B cell (primary cell): ENCODE results near the gene IRAK4. TPM values are rescaled to one million over a fixed set of nuclear protein-coding genes. Genes with fewer than 3 reads are reported as not detected.

Source experiments
- ATAC-seq: fragments of 200-7000 bp; cut with Tn5 transposase; one replicate; pipeline ENCODE4 v1.10.0; 2021; ENCODE audit warnings: low read depth, mild to moderate bottlenecking, moderate number of reproducible peaks, moderate library complexity
- CTCF ChIA-PET: fragments of 350-600 bp; sonication (Branson Sonifier 250); formaldehyde crosslinking; loops from one replicate; lab custom pipeline; 2021; ENCODE audit warnings: antibody characterized with exemption, inconsistent platforms; lab: Charles Lee
- POLR2A ChIA-PET: fragments of 350-600 bp; sonication (Branson Sonifier 250); formaldehyde crosslinking; loops from one replicate; lab custom pipeline; 2021; ENCODE audit warnings: antibody characterized with exemption; lab: Charles Lee
- DNase-seq: peaks from one replicate; pipeline ENCODE4 v3.0.0; 2013
- H2AFZ ChIP-seq: 2 replicates; pipeline ENCODE4 v1.6.1; 2012; ENCODE audit warnings: mild to moderate bottlenecking, low read depth, low read length; ENCODE audit not compliant: insufficient read depth, poor library complexity, severe bottlenecking
- H3K27ac ChIP-seq, 2 donors: 1 replicate in 1 of 2; 2 replicates in 1 of 2; pipeline ENCODE4 v1.5.1; 2012 to 2013; ENCODE audit warnings: low read length in 2 of 2, mild to moderate bottlenecking in 2 of 2, moderate library complexity in 1 of 2
- H3K27me3 ChIP-seq, 4 experiments: fragments of 200-600 bp in 1 of 4; sonication (generic) in 1 of 4; replicated peaks in 1 of 4; 1 replicate in 2 of 4; 2 replicates in 2 of 4; pipeline versions ENCODE4 v1.6.1 to v1.7.0; 2013 to 2016; ENCODE audit warnings: low read length in 3 of 4, mild to moderate bottlenecking in 2 of 4, mixed read lengths in 1 of 4, moderate library complexity in 1 of 4; ENCODE audit not compliant: insufficient read depth in 4 of 4, control insufficient read depth in 3 of 4; ENCODE audit errors: control extremely low read depth in 1 of 4
- H3K36me3 ChIP-seq, 2 experiments: replicated peaks in 1 of 2; 1 replicate in 1 of 2; 2 replicates in 1 of 2; pipeline versions ENCODE4 v1.6.1 to v1.7.1; 2013; ENCODE audit warnings: low read length in 1 of 2; ENCODE audit not compliant: insufficient read depth in 2 of 2, control insufficient read depth in 1 of 2; ENCODE audit errors: control extremely low read depth in 1 of 2, extremely low read depth in 1 of 2
- H3K4me1 ChIP-seq, 2 donors: fragments of 200-600 bp in 1 of 2; sonication (generic) in 1 of 2; 1 replicate in 1 of 2; 2 replicates in 1 of 2; pipeline versions ENCODE4 v1.5.1 to v1.6.1; 2013 to 2017; ENCODE audit warnings: low read length in 2 of 2; ENCODE audit not compliant: control insufficient read depth in 2 of 2, insufficient read depth in 2 of 2
- H3K4me2 ChIP-seq: replicated peaks from 2 replicates; pipeline ENCODE3; 2012; ENCODE audit warnings: mild to moderate bottlenecking, low read depth, low read length; ENCODE audit not compliant: poor library complexity, severe bottlenecking
- H3K4me3 ChIP-seq, 5 experiments: fragments of 200-600 bp in 1 of 5; sonication (generic) in 1 of 5; 1 replicate in 3 of 5; 2 replicates in 2 of 5; pipeline versions ENCODE4 v1.5.1 to v1.7.0; 2011 to 2016; ENCODE audit warnings: low read length in 4 of 5, mild to moderate bottlenecking in 4 of 5, low read depth in 2 of 5, control low read depth in 1 of 5, moderate library complexity in 1 of 5; ENCODE audit not compliant: insufficient read depth in 1 of 5; ENCODE audit errors: control extremely low read depth in 1 of 5, extremely low read depth in 1 of 5
- H3K79me2 ChIP-seq: fragments of 200-600 bp; sonication (generic); one replicate; pipeline ENCODE4 v1.6.0; 2016; ENCODE audit warnings: low read length; ENCODE audit not compliant: control insufficient read depth, insufficient read depth
- H3K9ac ChIP-seq: fragments of 200-600 bp; sonication (generic); 2 replicates; pipeline ENCODE4 v1.6.1; 2017; ENCODE audit warnings: mild to moderate bottlenecking, low read length, moderate library complexity
- H3K9me3 ChIP-seq, 3 donors: one replicate each; pipeline versions ENCODE4 v1.6.1 to v1.7.1; 2013; ENCODE audit warnings: low read length in 2 of 3; ENCODE audit not compliant: control insufficient read depth in 2 of 3, insufficient read depth in 1 of 3; ENCODE audit errors: control extremely low read depth in 1 of 3
- H4K20me1 ChIP-seq: 2 replicates; pipeline ENCODE4 v1.6.0; 2012; ENCODE audit warnings: mild to moderate bottlenecking, low read length; ENCODE audit not compliant: insufficient read depth, control insufficient read depth, poor library complexity, severe bottlenecking
- H3K27ac Mint-ChIP-seq: one replicate; pipeline ENCODE4 v1.8.0; 2021; ENCODE audit warnings: mixed read lengths
- H3K27me3 Mint-ChIP-seq: one replicate; pipeline ENCODE4 v1.8.0; 2021; ENCODE audit warnings: mixed read lengths
- H3K4me1 Mint-ChIP-seq: one replicate; pipeline ENCODE4 v1.8.0; 2021; ENCODE audit warnings: mixed read lengths
- H3K4me3 Mint-ChIP-seq: one replicate; pipeline ENCODE4 v1.8.0; 2021; ENCODE audit warnings: mixed read lengths
- H3K9me3 Mint-ChIP-seq: one replicate; pipeline ENCODE4 v1.8.0; 2022; ENCODE audit warnings: mixed read lengths; ENCODE audit not compliant: insufficient read depth
- CTCF ChIP-seq: fragments of 200-600 bp; IDR thresholded peaks from one replicate; pipeline ENCODE4 v1.8.0; 2022; ENCODE audit warnings: antibody characterized with exemption, mild to moderate bottlenecking
- EZH2 ChIP-seq: IDR thresholded peaks from 2 replicates; pipeline ENCODE4 v1.6.1; 2012; ENCODE audit warnings: borderline replicate concordance, low read depth, mild to moderate bottlenecking, moderate library complexity, low read length; ENCODE audit not compliant: insufficient read depth, poor library complexity, severe bottlenecking
- WGBS: methylation state at CpG from one replicate; pipeline ENCODE4 v1.1.5; 2013; ENCODE audit warnings: missing lambda C conversion rate; ENCODE audit not compliant: insufficient coverage; 5-methylcytosine and 5-hydroxymethylcytosine counted together
- intact Hi-C: fragments of 100-400 bp; cut with micrococcal nuclease; formaldehyde crosslinking; loops from one replicate; pipeline ENCODE4 v1.10.0; 2022
- polyA plus RNA-seq: library from polyadenylated mRNA; depleted of rRNA; stranded (reverse); fragments of >200 nt; gene quantifications from 2 replicates; pipeline ENCODE4 v1.2.3, GENCODE V29; 2012
- total RNA-seq, 2 donors: library from RNA; stranded (reverse); fragments of 120-200 nt in 1 of 2; gene quantifications; 1 replicate in 1 of 2; 2 replicates in 1 of 2; pipeline versions ENCODE4 v1.2.3 to v1.2.4, GENCODE V29; 2013 to 2022

The IRAK4 gene
- total and polyA plus RNA-seq, 2 donors (not counting 1 experiment from before 2014, with no cell fraction given): 36.4 to 47.0 TPM

DNA sequence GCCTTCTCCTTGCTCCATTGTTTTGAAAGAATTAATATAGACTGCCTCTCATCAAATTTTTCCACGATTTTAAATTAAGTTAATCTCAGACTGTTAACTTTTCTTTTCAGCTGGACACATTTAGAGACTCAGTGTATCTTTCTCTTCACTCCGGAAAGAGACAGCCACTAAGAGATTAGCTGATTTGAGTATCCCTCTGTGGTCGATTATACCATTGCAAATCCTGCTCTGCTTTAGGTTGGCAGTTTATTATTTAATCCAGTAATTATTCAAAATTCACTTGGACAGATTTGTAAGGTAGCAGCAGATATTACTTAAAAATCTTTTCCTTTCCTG is 48.0 kb downstream of the IRAK4 start:
- no CpG with 5 or more reads among the region's 3 CpGs for WGBS
- peak overlapping the region; percentile 87 to 96 for H3K27ac ChIP-seq
- Mint-ChIP-seq H3K4me1 (peaks cover 24% of the 10 kb centered on the region), H3K9me3 (no peaks in the 10 kb centered on the region), H3K4me3 (peak overlapping the region; percentile 99), H3K27ac (peak overlapping the region; percentile 100), H3K27me3 (no peaks in the 10 kb centered on the region)
- intact Hi-C loops: loop anchor here (1.0 to 5.0 kb wide), 4 partner anchors 30 to 1480 kb away; partner anchors contain the start of genes IRAK4, PPHLN1, PUS7L and TMEM117
- TF ChIP-seq EZH2: no peak
- no peak for TF ChIP-seq CTCF
- H3K36me3 ChIP-seq: peaks cover 4 to 13% of the 10 kb centered on the region in 2 experiments
- peaks cover 39% of the 10 kb centered on the region for H3K79me2 ChIP-seq
- peak overlapping the region; percentile 97 for H3K9ac ChIP-seq
- H3K4me3 ChIP-seq: peak overlapping the region; percentile 78 to 94 (median 85)
- peak overlapping the region; percentile 92 for H2AFZ ChIP-seq
- CTCF ChIA-PET: interaction anchor here (0.9 to 2.9 kb wide), 7 partner anchors 9 to 76 kb away, joined by 3 to 14 read pairs (median 4); partner anchors contain the start of genes IRAK4, PUS7L and TMEM117
- H3K4me2 ChIP-seq: peak overlapping the region; percentile 85
- ATAC-seq: no peak
- peaks cover 7% of the 10 kb centered on the region for H4K20me1 ChIP-seq
- no peaks in the 10 kb centered on the region for H3K27me3 ChIP-seq
- H3K9me3 ChIP-seq: no peaks in the 10 kb centered on the region
- peaks cover 11 to 28% of the 10 kb centered on the region in 2 donors for H3K4me1 ChIP-seq
- no peak for DNase-seq
- POLR2A ChIA-PET: interaction anchor here (0.6 to 2.6 kb wide), 5 partner anchors 17 to 48 kb away, joined by 4 to 29 read pairs (median 8); partner anchors contain the start of genes IRAK4, PUS7L and TMEM117

GRCh38 chr12:43807386-43807785 is 48.6 kb downstream of the IRAK4 start:
- TF ChIP-seq CTCF (no peak), EZH2 (no peak)

More at GRCh38 chr12:43807386-43807785, 48.6 kb downstream of the IRAK4 start:
- intact Hi-C loops: loop anchor here (5.0 kb wide), 1 partner anchor 1325 kb away; no protein-coding TSS in a partner anchor
- H3K4me2 ChIP-seq: no peak overlapping the region
- Mint-ChIP-seq H3K27ac (peak overlapping the region; percentile 100), H3K4me1 (peaks cover 24% of the 10 kb centered on the region), H3K27me3 (no peaks in the 10 kb centered on the region), H3K9me3 (no peaks in the 10 kb centered on the region), H3K4me3 (peak overlapping the region; percentile 99)
- CTCF ChIA-PET: interaction anchor here (0.9 to 2.1 kb wide), 5 partner anchors 10 to 49 kb away, joined by 3 to 9 read pairs (median 4); partner anchors contain the start of genes IRAK4, PUS7L and TMEM117
- DNase-seq (no peak), ATAC-seq (no peak)
- POLR2A ChIA-PET: interaction anchor here (0.6 to 2.6 kb wide), 3 partner anchors 27 to 49 kb away, joined by 4 to 29 read pairs (median 17); partner anchors contain the start of genes IRAK4, PUS7L and TMEM117
- H2AFZ ChIP-seq: peak overlapping the region; percentile 92
- no peak overlapping the region for H3K9ac ChIP-seq
- H3K4me1 ChIP-seq: peaks cover 11 to 28% of the 10 kb centered on the region in 2 donors
- 100% methylated on average over 3 of the region's 3 CpGs for WGBS
- H3K79me2 ChIP-seq: peaks cover 34% of the 10 kb centered on the region
- no peaks in the 10 kb centered on the region for H3K27me3 ChIP-seq
- peak overlapping the region; percentile 87 to 96 for H3K27ac ChIP-seq
- peaks cover 7% of the 10 kb centered on the region for H4K20me1 ChIP-seq
- H3K4me3 ChIP-seq: no peak overlapping the region
- no peaks in the 10 kb centered on the region for H3K9me3 ChIP-seq
- peaks cover 4 to 8% of the 10 kb centered on the region in 2 experiments for H3K36me3 ChIP-seq
